ENCODE results near the gene DLG1. TPM values are rescaled to one million over a fixed set of nuclear protein-coding genes. Genes with fewer than 3 reads are reported as not detected.
A peak's percentile ranks its signal among the peaks of the same experiment; 100 is the strongest.

The DLG1 gene
- total RNA-seq, 2 experiments from 2014 or later, result 58.8 to 78.4 TPM

GRCh38 chr3:197242784-197243432 lies 55.5 kb downstream of the DLG1 start:
- intact Hi-C loops (cut with DNase I, micrococcal nuclease), result no loop called here
- DNase-seq (no peak), ATAC-seq (no peak)
- ChIA-PET POLR2A (no interaction called here), CTCF (interaction anchor here (0.6 to 3.0 kb wide), 3 partner anchors 14 to 270 kb away, joined by 3 to 22 read pairs (median 4); no protein-coding TSS in a partner anchor)
- Mint-ChIP-seq H3K9me3 (ENCODE audit: low read depth) (peaks cover 33% of the 10 kb centered on the region), H3K27ac (no peak overlapping the region), H3K36me3 (ENCODE audit: low read depth) (peaks cover 47% of the 10 kb centered on the region), H3K4me1 (peaks cover 32% of the 10 kb centered on the region), H3K27me3 (no peaks in the 10 kb centered on the region), H3K4me3 (no peak overlapping the region)

- Mint-ChIP-seq H3K4me3 (no peak overlapping the region), H3K27ac (no peak overlapping the region), H3K27me3 (no peaks in the 10 kb centered on the region), H3K4me1 (peaks cover 34% of the 10 kb centered on the region), H3K36me3 (ENCODE audit: low read depth) (peaks cover 47% of the 10 kb centered on the region), H3K9me3 (ENCODE audit: low read depth) (peaks cover 29% of the 10 kb centered on the region)
- intact Hi-C loops (cut with DNase I, micrococcal nuclease), result no loop called here
- ChIA-PET POLR2A (no interaction called here), CTCF (interaction anchor here (1.1 to 1.2 kb wide), 2 partner anchors 12 to 16 kb away, joined by 4 to 6 read pairs; no protein-coding TSS in a partner anchor)
- no peak for DNase-seq
- ATAC-seq, result no peak
Measured at GRCh38 chr3:197241173-197241572, 57.2 kb downstream of the DLG1 start.

GRCh38 chr3:197239857-197240256 lies 58.6 kb downstream of the DLG1 start:
- CTCF ChIA-PET, result interaction anchor here (0.6 to 1.2 kb wide), 3 partner anchors 10 to 539 kb away, joined by 3 to 6 read pairs (median 4); no protein-coding TSS in a partner anchor
- intact Hi-C loops (cut with DNase I, micrococcal nuclease), result no loop called here
- DNase-seq (no peak), ATAC-seq (no peak)
- Mint-ChIP-seq H3K36me3 (ENCODE audit: low read depth) (peaks cover 52% of the 10 kb centered on the region), H3K9me3 (ENCODE audit: low read depth) (peaks cover 31% of the 10 kb centered on the region), H3K4me3 (no peak overlapping the region), H3K27ac (no peak overlapping the region), H3K27me3 (no peaks in the 10 kb centered on the region), H3K4me1 (peaks cover 34% of the 10 kb centered on the region)
- POLR2A ChIA-PET, result no interaction called here

GRCh38 chr3:197238842-197239241 lies 59.6 kb downstream of the DLG1 start:
- ATAC-seq, result peak; percentile 44
- H3K9me3 Mint-ChIP-seq (ENCODE audit: low read depth), result peaks cover 23% of the 10 kb centered on the region
- H3K27me3 Mint-ChIP-seq, result no peaks in the 10 kb centered on the region
- CTCF ChIA-PET, result interaction anchor here (1.7 to 7.5 kb wide), 2 partner anchors 14 to 18 kb away, joined by 6 to 48 read pairs; no protein-coding TSS in a partner anchor
- no peak overlapping the region for H3K4me3 Mint-ChIP-seq
- intact Hi-C loops (cut with DNase I, micrococcal nuclease), result no loop called here
- H3K4me1 Mint-ChIP-seq, result peaks cover 34% of the 10 kb centered on the region
- H3K27ac Mint-ChIP-seq, result peak overlapping the region; percentile 21
- no peak for DNase-seq
- H3K36me3 Mint-ChIP-seq (ENCODE audit: low read depth), result peaks cover 45% of the 10 kb centered on the region
- POLR2A ChIA-PET, result no interaction called here

GRCh38 chr3:197237897-197238296 lies 60.5 kb downstream of the DLG1 start:
- ChIA-PET POLR2A (interaction anchor here (0.5 kb wide), 1 partner anchor 83 kb away, joined by 5 read pairs; no protein-coding TSS in a partner anchor), CTCF (interaction anchor here (1.1 to 7.5 kb wide), 4 partner anchors 8 to 19 kb away, joined by 3 to 48 read pairs (median 8); no protein-coding TSS in a partner anchor)
- Mint-ChIP-seq H3K27ac (peak overlapping the region; percentile 15), H3K9me3 (ENCODE audit: low read depth) (peaks cover 16% of the 10 kb centered on the region), H3K27me3 (no peaks in the 10 kb centered on the region), H3K36me3 (ENCODE audit: low read depth) (peaks cover 37% of the 10 kb centered on the region), H3K4me1 (peaks cover 36% of the 10 kb centered on the region), H3K4me3 (no peak overlapping the region)
- intact Hi-C loops (cut with DNase I, micrococcal nuclease), result no loop called here
- DNase-seq, result no peak
- ATAC-seq, result no peak

GRCh38 chr3:197236362-197236761 lies 62.0 kb downstream of the DLG1 start:
- ChIA-PET POLR2A (interaction anchor here (0.6 kb wide), 1 partner anchor 29 kb away, joined by 3 read pairs; no protein-coding TSS in a partner anchor), CTCF (interaction anchor here (0.7 to 7.5 kb wide), 4 partner anchors 9 to 448 kb away, joined by 3 to 48 read pairs (median 6); no protein-coding TSS in a partner anchor)
- Mint-ChIP-seq H3K27me3 (no peaks in the 10 kb centered on the region), H3K27ac (peak overlapping the region; percentile 34), H3K9me3 (ENCODE audit: low read depth) (peaks cover 6% of the 10 kb centered on the region), H3K4me1 (peaks cover 35% of the 10 kb centered on the region), H3K4me3 (no peak overlapping the region), H3K36me3 (ENCODE audit: low read depth) (peaks cover 26% of the 10 kb centered on the region)
- no peak for DNase-seq
- intact Hi-C loops (cut with DNase I, micrococcal nuclease), result no loop called here
- ATAC-seq, result no peak

GRCh38 chr3:197234947-197235914 lies 63.2 kb downstream of the DLG1 start:
- no peak overlapping the region for H3K27ac Mint-ChIP-seq
- ChIA-PET POLR2A (no interaction called here), CTCF (interaction anchor here (0.9 to 7.5 kb wide), 4 partner anchors 9 to 21 kb away, joined by 3 to 48 read pairs (median 8); no protein-coding TSS in a partner anchor)
- peaks cover 29% of the 10 kb centered on the region for H3K4me1 Mint-ChIP-seq
- H3K9me3 Mint-ChIP-seq (ENCODE audit: low read depth), result peaks cover 4% of the 10 kb centered on the region
- intact Hi-C loops (cut with DNase I, micrococcal nuclease), result no loop called here
- H3K4me3 Mint-ChIP-seq, result no peak overlapping the region
- peaks cover 25% of the 10 kb centered on the region for H3K36me3 Mint-ChIP-seq (ENCODE audit: low read depth)
- no peak for DNase-seq
- H3K27me3 Mint-ChIP-seq, result no peaks in the 10 kb centered on the region
- ATAC-seq, result no peak

- POLR2A ChIA-PET, result no interaction called here
- no peak overlapping the region for H3K4me3 Mint-ChIP-seq
- intact Hi-C loops (cut with DNase I, micrococcal nuclease), result no loop called here
Measured at GRCh38 chr3:197231321-197231720, 67.1 kb downstream of the DLG1 start.

GRCh38 chr3:197229836-197230235 lies 68.6 kb downstream of the DLG1 start:
- intact Hi-C loops (cut with DNase I, micrococcal nuclease), result loop anchor here in 1 of 2 experiments (10.0 kb wide), 1 partner anchor 225 kb away; no protein-coding TSS in a partner anchor
- Mint-ChIP-seq H3K27ac (no peak overlapping the region), H3K4me3 (no peak overlapping the region), H3K9me3 (ENCODE audit: low read depth) (no peaks in the 10 kb centered on the region), H3K27me3 (no peaks in the 10 kb centered on the region), H3K36me3 (ENCODE audit: low read depth) (peaks cover 4% of the 10 kb centered on the region), H3K4me1 (peaks cover 27% of the 10 kb centered on the region)
- CTCF ChIA-PET, result interaction anchor here (1.6 kb wide), 1 partner anchor 11 kb away, joined by 4 read pairs; no protein-coding TSS in a partner anchor
- POLR2A ChIA-PET, result no interaction called here
- ATAC-seq (no peak), DNase-seq (no peak)

More at GRCh38 chr3:197231321-197231720, 67.1 kb downstream of the DLG1 start:
- peaks cover 19% of the 10 kb centered on the region for H3K36me3 Mint-ChIP-seq (ENCODE audit: low read depth)
- H3K27me3 Mint-ChIP-seq, result no peaks in the 10 kb centered on the region
- H3K27ac Mint-ChIP-seq, result no peak overlapping the region
- ATAC-seq (no peak), DNase-seq (no peak)
- peaks cover 24% of the 10 kb centered on the region for H3K4me1 Mint-ChIP-seq
- peaks cover 2% of the 10 kb centered on the region for H3K9me3 Mint-ChIP-seq (ENCODE audit: low read depth)
- CTCF ChIA-PET, result interaction anchor here (1.0 to 7.5 kb wide), 4 partner anchors 6 to 44 kb away, joined by 3 to 48 read pairs (median 4); no protein-coding TSS in a partner anchor

- ChIA-PET CTCF (interaction anchor here (1.6 kb wide), 1 partner anchor 11 kb away, joined by 4 read pairs; no protein-coding TSS in a partner anchor), POLR2A (no interaction called here)
- intact Hi-C loops (cut with DNase I, micrococcal nuclease), result loop anchor here in 1 of 2 experiments (10.0 kb wide), 1 partner anchor 226 kb away; no protein-coding TSS in a partner anchor
- DNase-seq, result no peak
- no peaks in the 10 kb centered on the region for H3K27me3 Mint-ChIP-seq
- peaks cover 27% of the 10 kb centered on the region for H3K4me1 Mint-ChIP-seq
- H3K27ac Mint-ChIP-seq, result no peak overlapping the region
- H3K36me3 Mint-ChIP-seq (ENCODE audit: low read depth), result no peaks in the 10 kb centered on the region
- no peak for ATAC-seq
- H3K9me3 Mint-ChIP-seq (ENCODE audit: low read depth), result no peaks in the 10 kb centered on the region
- no peak overlapping the region for H3K4me3 Mint-ChIP-seq
Measured at GRCh38 chr3:197229178-197229577, 69.2 kb downstream of the DLG1 start.

All from activated CD4-positive, alpha-beta T cell treated with anti-CD3 and anti-CD28 coated beads for 36 hours (primary cell).